Measurements from ENCODE around the gene RIC8A.
A peak's percentile ranks its signal among the peaks of the same experiment; 100 is the strongest.

The RIC8A gene

GRCh38 chr11:256952-257737 is 49.6 kb downstream of the RIC8A start:
- no peaks in the 10 kb centered on the region for H3K79me2 ChIP-seq (ENCODE audit: insufficient read depth, low read length)
- peaks cover 17% of the 10 kb centered on the region; the same call in 1 of the 2 replicates for H3K36me3 ChIP-seq (ENCODE audit: insufficient read depth, low read length)
- no peaks in the 10 kb centered on the region for H4K20me1 ChIP-seq (ENCODE audit: insufficient read depth, low read length, poor library complexity, severe bottlenecking)
- H3K9ac ChIP-seq (ENCODE audit: low read depth, low read length, poor library complexity, severe bottlenecking), result no peak overlapping the region
- no peak overlapping the region for H3K4me3 ChIP-seq (ENCODE audit: low read length, poor library complexity, severe bottlenecking)
- no peaks in the 10 kb centered on the region for H3K27me3 ChIP-seq (ENCODE audit: insufficient read depth, low read length, poor library complexity, severe bottlenecking)
- TF ChIP-seq CTCF (conservative IDR thresholded peaks at IDR 0.05; ENCODE audit: low read length) (no peak), EZH2phosphoT487 (IDR thresholded peaks at IDR 0.05; ENCODE audit: borderline replicate concordance) (no peak)
- no peak overlapping the region for H3K4me2 ChIP-seq (ENCODE audit: low read depth, low read length, poor library complexity, severe bottlenecking)
- no peak overlapping the region for H2AFZ ChIP-seq (ENCODE audit: low read length)
- no peaks in the 10 kb centered on the region for H3K9me3 ChIP-seq (ENCODE audit: insufficient read depth, low read depth, low read length)
- no peaks in the 10 kb centered on the region for H3K4me1 ChIP-seq (ENCODE audit: insufficient read depth, low read length, poor library complexity, severe bottlenecking)
- H3F3A ChIP-seq (ENCODE audit: low read depth), result no peaks in the 10 kb centered on the region
- no peaks in the 10 kb centered on the region for H3K9me2 ChIP-seq (replicated peaks; ENCODE audit: low read depth, low read length)

- Histone ChIP-seq H3K4me3 (ENCODE audit: low read length, poor library complexity, severe bottlenecking) (no peak overlapping the region), H3K36me3 (ENCODE audit: insufficient read depth, low read length) (peaks cover 9% of the 10 kb centered on the region; the same call in 1 of the 2 replicates), H2AFZ (ENCODE audit: low read length) (no peak overlapping the region), H3K9ac (ENCODE audit: low read depth, low read length, poor library complexity, severe bottlenecking) (no peak overlapping the region), H3K9me2 (replicated peaks; ENCODE audit: low read depth, low read length) (no peaks in the 10 kb centered on the region), H3K27me3 (ENCODE audit: insufficient read depth, low read length, poor library complexity, severe bottlenecking) (no peaks in the 10 kb centered on the region), H3F3A (ENCODE audit: low read depth) (no peaks in the 10 kb centered on the region), H4K20me1 (ENCODE audit: insufficient read depth, low read length, poor library complexity, severe bottlenecking) (no peaks in the 10 kb centered on the region), H3K4me1 (ENCODE audit: insufficient read depth, low read length, poor library complexity, severe bottlenecking) (no peaks in the 10 kb centered on the region), H3K4me2 (ENCODE audit: low read depth, low read length, poor library complexity, severe bottlenecking) (no peak overlapping the region), H3K9me3 (ENCODE audit: insufficient read depth, low read depth, low read length) (no peaks in the 10 kb centered on the region), H3K79me2 (ENCODE audit: insufficient read depth, low read length) (no peaks in the 10 kb centered on the region)
- TF ChIP-seq EZH2phosphoT487 (IDR thresholded peaks at IDR 0.05; ENCODE audit: borderline replicate concordance) (no peak), CTCF (conservative IDR thresholded peaks at IDR 0.05; ENCODE audit: low read length) (peak; percentile 57)
Measured at GRCh38 chr11:257766-258493, 50.4 kb downstream of the RIC8A start.

GRCh38 chr11:259413-259812 is 51.9 kb downstream of the RIC8A start:
- TF ChIP-seq CTCF (conservative IDR thresholded peaks at IDR 0.05; ENCODE audit: low read length) (no peak), EZH2phosphoT487 (IDR thresholded peaks at IDR 0.05; ENCODE audit: borderline replicate concordance) (no peak)
- no peak overlapping the region for H2AFZ ChIP-seq (ENCODE audit: low read length)
- H4K20me1 ChIP-seq (ENCODE audit: insufficient read depth, low read length, poor library complexity, severe bottlenecking), result no peaks in the 10 kb centered on the region
- no peaks in the 10 kb centered on the region for H3K9me2 ChIP-seq (replicated peaks; ENCODE audit: low read depth, low read length)
- no peaks in the 10 kb centered on the region for H3K36me3 ChIP-seq (ENCODE audit: insufficient read depth, low read length)
- no peak overlapping the region for H3K9ac ChIP-seq (ENCODE audit: low read depth, low read length, poor library complexity, severe bottlenecking)
- H3K4me2 ChIP-seq (ENCODE audit: low read depth, low read length, poor library complexity, severe bottlenecking), result no peak overlapping the region
- H3K4me3 ChIP-seq (ENCODE audit: low read length, poor library complexity, severe bottlenecking), result no peak overlapping the region
- no peaks in the 10 kb centered on the region for H3F3A ChIP-seq (ENCODE audit: low read depth)
- no peaks in the 10 kb centered on the region for H3K4me1 ChIP-seq (ENCODE audit: insufficient read depth, low read length, poor library complexity, severe bottlenecking)
- no peaks in the 10 kb centered on the region for H3K27me3 ChIP-seq (ENCODE audit: insufficient read depth, low read length, poor library complexity, severe bottlenecking)
- H3K79me2 ChIP-seq (ENCODE audit: insufficient read depth, low read length), result no peaks in the 10 kb centered on the region
- no peaks in the 10 kb centered on the region for H3K9me3 ChIP-seq (ENCODE audit: insufficient read depth, low read depth, low read length)
